Right atrium auricular region (tissue), 2 donors: ENCODE data around the gene DBI. TPM values are rescaled to one million over a fixed set of nuclear protein-coding genes. Genes with fewer than 3 reads are reported as not detected.

Source experiments
- DNase-seq: peaks from one replicate; pipeline ENCODE4 v3.0.0-alpha.2; 2019; ENCODE audit warnings: low spot score
- H3K27ac ChIP-seq, 2 donors: fragments of 200-600 bp; sonication (generic); 1 replicate in 1 of 2; 2 replicates in 1 of 2; pipeline ENCODE4 v1.5.1; 2016 to 2019
- H3K27me3 ChIP-seq, 2 donors: fragments of 200-600 bp; sonication (generic); one replicate each; pipeline versions ENCODE4 v1.5.1 to v1.6.0; 2017 to 2019
- H3K36me3 ChIP-seq: fragments of 200-600 bp; sonication (generic); one replicate; pipeline ENCODE4 v1.5.1; 2016
- H3K4me1 ChIP-seq, 2 donors: fragments of 200-600 bp; sonication (generic); one replicate each; pipeline versions ENCODE4 v1.5.1 to v1.6.0; 2017 to 2019
- H3K4me3 ChIP-seq, 2 donors: fragments of 200-600 bp; sonication (generic); 1 replicate in 1 of 2; 2 replicates in 1 of 2; pipeline ENCODE4 v1.5.1; 2017 to 2019; ENCODE audit warnings: mild to moderate bottlenecking in 1 of 2, moderate library complexity in 1 of 2
- H3K9me3 ChIP-seq, 2 donors: fragments of 200-600 bp; sonication (generic); one replicate each; pipeline ENCODE4 v1.5.1; 2019
- total RNA-seq, 2 donors: library from RNA; depleted of rRNA; stranded (reverse); fragments of >200 nt; gene quantifications; one replicate each; pipeline ENCODE4 v1.1.0, GENCODE V29; 2016
- TF ChIP-seq, protein P1 (sequence below), 2 donors: fragments of 200-600 bp; sonication (generic); IDR thresholded peaks; one replicate each; pipeline ENCODE4 v1.5.1; 2019; ENCODE audit warnings: antibody characterized with exemption in 2 of 2

Gene DBI
- total RNA-seq, 2 donors from 2014 or later, result 174 to 312 TPM

DNA sequence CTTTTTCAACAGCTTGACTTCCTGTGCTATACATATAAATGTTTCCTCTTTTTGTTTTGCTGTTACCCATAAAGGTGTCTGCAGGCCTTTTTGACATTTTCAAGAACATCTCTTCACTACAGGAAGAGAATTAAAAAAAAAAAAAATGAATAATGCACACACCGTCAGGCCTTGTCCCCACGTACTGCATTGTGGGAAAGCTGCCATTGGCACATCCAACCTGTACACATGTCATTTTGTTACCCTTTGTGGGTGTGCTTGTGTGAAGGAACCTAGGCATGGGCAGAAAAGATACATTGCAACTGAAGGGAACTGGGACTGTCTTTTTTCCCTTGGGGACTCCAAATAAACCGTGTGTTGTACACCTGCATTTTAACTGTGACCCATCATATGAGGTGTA, 48.1 kb downstream of the DBI start:
- Histone ChIP-seq H3K9me3 (peaks cover 0 to 6% of the 10 kb centered on the region in 2 donors), H3K36me3 (no peaks in the 10 kb centered on the region), H3K27ac (no peak overlapping the region), H3K4me1 (no peaks in the 10 kb centered on the region), H3K4me3 (no peak overlapping the region), H3K27me3 (no peaks in the 10 kb centered on the region)
- TF ChIP-seq, protein P1, sequence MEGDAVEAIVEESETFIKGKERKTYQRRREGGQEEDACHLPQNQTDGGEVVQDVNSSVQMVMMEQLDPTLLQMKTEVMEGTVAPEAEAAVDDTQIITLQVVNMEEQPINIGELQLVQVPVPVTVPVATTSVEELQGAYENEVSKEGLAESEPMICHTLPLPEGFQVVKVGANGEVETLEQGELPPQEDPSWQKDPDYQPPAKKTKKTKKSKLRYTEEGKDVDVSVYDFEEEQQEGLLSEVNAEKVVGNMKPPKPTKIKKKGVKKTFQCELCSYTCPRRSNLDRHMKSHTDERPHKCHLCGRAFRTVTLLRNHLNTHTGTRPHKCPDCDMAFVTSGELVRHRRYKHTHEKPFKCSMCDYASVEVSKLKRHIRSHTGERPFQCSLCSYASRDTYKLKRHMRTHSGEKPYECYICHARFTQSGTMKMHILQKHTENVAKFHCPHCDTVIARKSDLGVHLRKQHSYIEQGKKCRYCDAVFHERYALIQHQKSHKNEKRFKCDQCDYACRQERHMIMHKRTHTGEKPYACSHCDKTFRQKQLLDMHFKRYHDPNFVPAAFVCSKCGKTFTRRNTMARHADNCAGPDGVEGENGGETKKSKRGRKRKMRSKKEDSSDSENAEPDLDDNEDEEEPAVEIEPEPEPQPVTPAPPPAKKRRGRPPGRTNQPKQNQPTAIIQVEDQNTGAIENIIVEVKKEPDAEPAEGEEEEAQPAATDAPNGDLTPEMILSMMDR (IDR thresholded peaks at IDR 0.05), result no peak
- no peak for DNase-seq

DNA sequence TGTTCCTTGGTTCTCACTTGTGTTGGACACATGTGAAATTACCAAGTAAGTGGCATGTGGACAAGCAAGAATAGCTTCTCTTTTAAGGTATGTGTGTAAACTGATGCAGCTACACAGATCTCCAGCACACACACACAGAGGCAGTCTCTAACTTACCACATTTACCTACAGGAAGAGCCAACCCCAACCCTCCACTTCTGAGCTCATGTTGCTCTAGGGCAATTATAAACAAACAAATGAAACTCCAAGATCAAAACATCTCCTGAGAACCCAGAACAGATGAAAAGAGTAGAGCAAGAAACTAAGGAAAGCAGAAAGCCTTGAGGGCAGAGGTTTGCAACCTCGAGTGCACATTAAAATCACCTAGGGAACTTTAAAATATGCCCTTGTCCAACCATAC, 48.9 kb downstream of the DBI start:
- no peak for DNase-seq
- no peak overlapping the region for H3K27ac ChIP-seq
- peaks cover 0 to 6% of the 10 kb centered on the region in 2 donors for H3K9me3 ChIP-seq
- no peaks in the 10 kb centered on the region for H3K36me3 ChIP-seq
- H3K4me1 ChIP-seq, result no peaks in the 10 kb centered on the region
- TF ChIP-seq, protein P1 (IDR thresholded peaks at IDR 0.05), result no peak
- no peak overlapping the region for H3K4me3 ChIP-seq
- H3K27me3 ChIP-seq, result no peaks in the 10 kb centered on the region

DNA sequence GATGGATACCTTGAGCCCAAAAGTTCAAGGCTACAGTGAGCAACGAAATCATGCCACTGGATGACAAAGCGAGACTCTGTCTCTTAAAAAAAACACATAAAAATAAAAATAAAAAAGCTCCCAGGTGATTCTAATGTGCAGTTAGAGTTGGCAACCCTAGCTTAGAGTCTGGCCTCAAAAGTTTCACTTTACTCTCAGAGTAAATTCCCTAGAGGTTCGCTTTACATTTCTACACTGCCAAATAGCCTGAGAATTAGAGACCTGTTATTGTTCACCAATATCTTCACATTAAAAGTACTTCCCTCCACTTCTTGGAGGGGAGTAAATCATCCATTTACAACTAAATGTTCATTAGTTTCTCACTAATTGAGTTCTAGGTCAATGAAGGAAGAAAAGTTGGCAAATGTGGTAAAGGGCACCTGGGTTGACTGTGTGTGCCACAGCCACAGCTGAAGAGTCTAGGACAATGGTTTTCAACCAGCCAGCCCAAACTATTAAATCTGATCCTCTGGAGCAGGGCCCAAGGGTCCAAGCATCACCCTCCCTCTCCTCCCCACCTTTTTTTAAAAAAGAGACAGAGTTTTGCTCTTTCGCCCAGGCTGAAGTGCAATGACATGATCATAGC, 49.6 kb downstream of the DBI start:
- TF ChIP-seq, protein P1 (IDR thresholded peaks at IDR 0.05), result no peak
- H3K27ac ChIP-seq, result no peak overlapping the region
- H3K4me1 ChIP-seq, result no peaks in the 10 kb centered on the region
- DNase-seq, result no peak
- no peak overlapping the region for H3K4me3 ChIP-seq
- H3K27me3 ChIP-seq, result no peaks in the 10 kb centered on the region
- no peaks in the 10 kb centered on the region for H3K36me3 ChIP-seq
- H3K9me3 ChIP-seq, result peaks cover 0 to 6% of the 10 kb centered on the region in 2 donors

DNA sequence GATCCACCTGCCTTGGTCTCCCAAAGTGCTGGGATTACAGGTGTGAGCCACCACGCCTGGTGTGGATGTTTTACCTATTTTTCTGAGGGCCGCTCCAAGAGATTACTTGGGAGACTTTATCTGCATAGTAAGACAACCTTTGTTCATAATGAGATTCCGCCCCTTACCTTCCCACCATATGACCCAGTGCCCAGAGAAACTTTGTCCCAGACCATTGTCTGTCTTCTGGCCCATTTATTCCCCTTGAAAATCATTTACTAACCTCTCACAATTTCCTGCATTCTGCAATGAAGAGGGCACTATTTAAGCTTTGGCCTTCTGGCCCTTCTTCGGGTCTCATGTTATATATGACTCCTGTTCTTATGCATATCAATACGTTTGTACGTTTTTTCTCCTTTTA, 51.1 kb downstream of the DBI start:
- Histone ChIP-seq H3K4me1 (no peaks in the 10 kb centered on the region), H3K9me3 (peaks cover 0 to 6% of the 10 kb centered on the region in 2 donors), H3K27me3 (no peaks in the 10 kb centered on the region), H3K36me3 (no peaks in the 10 kb centered on the region), H3K27ac (no peak overlapping the region), H3K4me3 (no peak overlapping the region)
- DNase-seq, result no peak
- TF ChIP-seq, protein P1 (IDR thresholded peaks at IDR 0.05), result no peak

DNA sequence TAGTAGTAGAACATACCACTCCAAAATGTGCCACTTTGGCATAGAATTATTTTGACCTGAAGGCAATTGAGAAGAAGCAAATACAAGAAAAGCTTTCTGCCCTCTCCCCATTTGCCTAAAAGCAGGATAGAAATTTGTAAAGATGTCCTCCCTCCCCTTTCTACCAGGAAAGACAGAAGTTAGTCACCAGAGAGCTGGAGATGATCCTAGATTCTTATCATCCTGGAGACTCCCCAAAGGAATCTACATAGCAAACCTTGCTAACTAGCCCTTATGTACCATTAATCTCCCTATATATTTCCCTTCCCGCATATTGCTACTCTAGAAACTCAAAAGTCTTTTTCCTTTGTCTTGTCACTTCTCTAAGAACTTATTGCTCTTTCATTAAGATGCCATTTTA, 52.3 kb downstream of the DBI start:
- Histone ChIP-seq H3K4me3 (no peak overlapping the region), H3K9me3 (peaks cover 0 to 6% of the 10 kb centered on the region in 2 donors), H3K27me3 (no peaks in the 10 kb centered on the region), H3K4me1 (no peaks in the 10 kb centered on the region), H3K36me3 (no peaks in the 10 kb centered on the region), H3K27ac (no peak overlapping the region)
- TF ChIP-seq, protein P1 (IDR thresholded peaks at IDR 0.05), result no peak
- no peak for DNase-seq
